DND-41 (cell line): ENCODE results near the gene PLSCR3.

Source experiments
- ATAC-seq: fragments of 200-7000 bp; cut with Tn5 transposase; 3 replicates; pipeline ENCODE4 v1.9.1; 2021; ENCODE audit warnings: low read depth; ENCODE audit not compliant: insufficient read depth
- DNase-seq: peaks from one replicate; pipeline ENCODE4 v3.0.0-alpha.2; 2020
- H2AFZ ChIP-seq: 2 replicates; pipeline ENCODE4 v1.6.0; 2012; ENCODE audit warnings: low read depth, low read length
- H3K27ac ChIP-seq: 2 replicates; pipeline ENCODE4 v1.5.1; 2012; ENCODE audit warnings: low read length, inconsistent platforms
- H3K27me3 ChIP-seq: fragments of 200-600 bp; sonication (generic); 2 replicates; pipeline ENCODE4 v1.6.0; 2012; ENCODE audit warnings: low read length, mild to moderate bottlenecking, inconsistent platforms; ENCODE audit not compliant: insufficient read depth, poor library complexity
- H3K36me3 ChIP-seq: 2 replicates; pipeline ENCODE4 v1.5.1; 2012; ENCODE audit warnings: low read length, inconsistent platforms; ENCODE audit not compliant: insufficient read depth
- H3K4me1 ChIP-seq: 2 replicates; pipeline ENCODE4 v1.5.1; 2012; ENCODE audit warnings: mild to moderate bottlenecking, low read length; ENCODE audit not compliant: insufficient read depth
- H3K4me2 ChIP-seq: 2 replicates; pipeline ENCODE4 v1.6.0; 2012; ENCODE audit warnings: mild to moderate bottlenecking, moderate library complexity, low read length, inconsistent platforms; ENCODE audit not compliant: insufficient read depth
- H3K4me3 ChIP-seq, 2 experiments: fragments of 200-600 bp in 1 of 2; shearing (Covaris generic) in 1 of 2; 2 replicates each; pipeline ENCODE4 v1.5.1; 2012 to 2016; ENCODE audit warnings: inconsistent platforms in 2 of 2, low read length in 2 of 2, mild to moderate bottlenecking in 2 of 2, low read depth in 1 of 2, moderate library complexity in 1 of 2
- H3K79me2 ChIP-seq: 2 replicates; pipeline ENCODE4 v1.6.0; 2012; ENCODE audit warnings: low read length, inconsistent platforms; ENCODE audit not compliant: insufficient read depth
- H3K9ac ChIP-seq: 2 replicates; pipeline ENCODE4 v1.6.0; 2012; ENCODE audit warnings: low read depth, mild to moderate bottlenecking, inconsistent platforms, low read length, moderate library complexity
- H3K9me3 ChIP-seq: 2 replicates; pipeline ENCODE4 v1.5.1; 2012; ENCODE audit warnings: low read length, moderate library complexity, mild to moderate bottlenecking, inconsistent platforms; ENCODE audit not compliant: insufficient read depth, severe bottlenecking
- H4K20me1 ChIP-seq: 2 replicates; pipeline ENCODE4 v1.6.0; 2012; ENCODE audit warnings: low read length; ENCODE audit not compliant: insufficient read depth
- EZH2 ChIP-seq: IDR thresholded peaks from 3 replicates; pipeline ENCODE4 v1.6.1; 2012; ENCODE audit warnings: borderline replicate concordance, low read depth, mild to moderate bottlenecking, moderate library complexity, low read length, inconsistent platforms; ENCODE audit not compliant: severe bottlenecking
- TF ChIP-seq, protein P1 (sequence below): IDR thresholded peaks from 2 replicates; pipeline ENCODE4 v1.5.1; 2012; ENCODE audit warnings: borderline replicate concordance, low read length, moderate library complexity, mild to moderate bottlenecking; ENCODE audit not compliant: poor library complexity, severe bottlenecking; ENCODE audit errors: extremely low read depth

PLSCR3 gene

DNA sequence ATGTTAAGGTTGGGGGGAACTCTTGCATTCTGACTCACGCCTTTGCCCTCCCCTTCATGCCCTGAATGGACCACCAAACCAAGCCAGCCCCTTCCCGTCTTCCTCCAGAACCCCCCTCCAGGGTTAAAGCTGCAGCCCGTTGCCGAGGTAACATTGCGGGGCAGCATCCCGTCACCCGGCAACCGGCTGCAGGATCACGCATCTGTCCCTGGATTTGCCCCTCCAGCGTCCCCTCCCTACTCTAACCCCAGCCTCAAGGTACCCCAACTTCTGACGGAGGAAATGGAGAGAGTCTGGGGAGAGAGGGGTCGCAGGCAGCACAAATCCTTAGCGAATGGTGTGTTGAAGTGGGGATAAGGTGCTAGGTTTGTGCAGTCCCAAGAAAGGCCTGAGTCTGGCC, 12.8 kb upstream of the PLSCR3 start:
- Histone ChIP-seq H3K27me3 (no peaks in the 10 kb centered on the region), H3K4me3 (no peak overlapping the region), H2AFZ (no peak overlapping the region), H3K9ac (no peak overlapping the region), H4K20me1 (0 out of 2 replicates have a peak, but pooled peaks cover 2% of the 10 kb centered on the region), H3K36me3 (peaks cover 23% of the 10 kb centered on the region), H3K79me2 (peaks cover 9% of the 10 kb centered on the region; the same call in 1 of the 2 replicates), H3K4me1 (peaks cover 25% of the 10 kb centered on the region), H3K9me3 (no peaks in the 10 kb centered on the region), H3K27ac (no peak overlapping the region), H3K4me2 (no peak overlapping the region)
- TF ChIP-seq, protein P1, sequence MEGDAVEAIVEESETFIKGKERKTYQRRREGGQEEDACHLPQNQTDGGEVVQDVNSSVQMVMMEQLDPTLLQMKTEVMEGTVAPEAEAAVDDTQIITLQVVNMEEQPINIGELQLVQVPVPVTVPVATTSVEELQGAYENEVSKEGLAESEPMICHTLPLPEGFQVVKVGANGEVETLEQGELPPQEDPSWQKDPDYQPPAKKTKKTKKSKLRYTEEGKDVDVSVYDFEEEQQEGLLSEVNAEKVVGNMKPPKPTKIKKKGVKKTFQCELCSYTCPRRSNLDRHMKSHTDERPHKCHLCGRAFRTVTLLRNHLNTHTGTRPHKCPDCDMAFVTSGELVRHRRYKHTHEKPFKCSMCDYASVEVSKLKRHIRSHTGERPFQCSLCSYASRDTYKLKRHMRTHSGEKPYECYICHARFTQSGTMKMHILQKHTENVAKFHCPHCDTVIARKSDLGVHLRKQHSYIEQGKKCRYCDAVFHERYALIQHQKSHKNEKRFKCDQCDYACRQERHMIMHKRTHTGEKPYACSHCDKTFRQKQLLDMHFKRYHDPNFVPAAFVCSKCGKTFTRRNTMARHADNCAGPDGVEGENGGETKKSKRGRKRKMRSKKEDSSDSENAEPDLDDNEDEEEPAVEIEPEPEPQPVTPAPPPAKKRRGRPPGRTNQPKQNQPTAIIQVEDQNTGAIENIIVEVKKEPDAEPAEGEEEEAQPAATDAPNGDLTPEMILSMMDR, result no peak
- no peak for TF ChIP-seq EZH2
- no peak for DNase-seq
- no peak for ATAC-seq

DNA sequence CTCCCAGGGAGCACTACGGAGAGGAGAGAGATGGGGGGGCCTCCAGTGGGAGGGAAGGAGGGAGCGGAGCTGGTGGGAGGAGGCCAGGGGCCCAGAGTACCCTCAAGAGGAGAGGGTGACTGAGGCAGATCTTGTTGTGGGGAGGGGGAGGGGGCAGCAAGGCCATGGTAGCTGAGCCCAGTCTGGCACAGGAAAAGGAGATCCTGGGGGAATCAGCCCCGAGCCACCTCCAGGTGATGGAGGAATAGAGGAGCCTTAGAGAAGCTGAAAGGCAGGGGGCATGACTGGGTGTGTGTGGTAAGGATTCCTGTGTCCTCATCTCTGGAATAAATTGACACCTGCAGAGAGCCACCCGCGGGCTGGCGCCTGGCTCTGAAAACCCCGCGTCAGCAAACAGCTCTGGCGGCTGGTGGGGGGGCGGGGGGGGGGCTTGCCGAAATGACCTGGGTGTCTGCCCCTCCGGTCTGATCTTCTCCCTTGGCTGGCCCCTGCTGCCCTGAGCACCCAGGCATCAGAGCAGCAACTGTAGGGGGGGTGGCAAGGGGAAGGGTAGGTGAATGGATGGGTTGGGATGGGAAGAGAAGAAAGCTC, 12.0 kb upstream of the PLSCR3 start:
- H3K4me2 ChIP-seq, result peak overlapping the region; percentile 96

DNA sequence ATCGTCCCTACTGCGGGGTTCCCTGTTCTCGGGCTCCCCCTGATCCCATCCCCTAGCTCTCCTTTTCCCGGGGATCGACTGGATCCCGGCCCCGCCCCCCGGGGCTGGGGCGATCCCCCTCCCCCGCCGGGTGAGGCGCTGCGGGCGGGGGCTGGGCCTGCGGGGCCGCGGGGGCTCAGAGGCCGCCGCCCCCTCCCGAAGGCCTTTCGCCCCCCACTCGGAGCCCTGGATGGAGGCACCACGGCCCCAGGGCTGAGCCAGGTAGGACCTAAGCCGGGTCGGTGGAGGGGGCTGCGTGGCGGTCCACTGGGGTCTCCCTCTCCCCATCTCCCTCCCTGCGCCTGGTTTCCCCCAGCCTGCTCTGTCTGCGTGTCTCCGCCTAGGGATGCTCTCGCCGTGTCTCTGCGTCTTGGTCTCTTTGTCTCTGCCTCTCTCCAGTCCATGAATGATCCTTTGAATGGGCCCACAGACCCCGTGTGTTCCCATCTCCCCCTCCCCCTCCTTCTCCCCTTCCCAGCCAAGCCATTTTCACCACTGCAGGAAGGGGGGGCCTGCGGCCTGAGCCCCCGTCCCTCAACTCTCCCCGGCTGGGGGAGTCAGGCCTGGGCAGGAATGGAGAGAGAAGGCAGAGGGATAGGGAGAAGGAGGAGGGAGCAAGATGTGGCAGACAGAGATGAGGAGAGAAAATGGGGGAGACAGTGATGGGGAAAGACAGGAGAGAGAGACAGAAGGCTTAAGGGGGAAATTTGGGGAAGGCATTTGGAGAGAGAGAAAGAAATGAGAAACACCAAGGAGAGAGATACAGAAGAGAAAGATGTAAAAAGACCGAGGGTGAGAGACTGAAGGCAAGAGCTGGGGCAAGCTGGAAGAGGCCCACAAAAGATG, 11.3 kb upstream of the PLSCR3 start:
- H3K4me3 ChIP-seq, result peak overlapping the region; percentile 46 to 89; a peak in 3 of 4 replicates
- H3K27me3 ChIP-seq, result no peaks in the 10 kb centered on the region
- peak overlapping the region; percentile 76 for H3K27ac ChIP-seq
- peak overlapping the region; percentile 82 for H3K9ac ChIP-seq
- peaks cover 25% of the 10 kb centered on the region for H3K4me1 ChIP-seq
- H2AFZ ChIP-seq, result peak overlapping the region; percentile 75; the same call in 1 of the 2 replicates
- DNase-seq (peak; percentile 10), ATAC-seq (no peak)
- no peaks in the 10 kb centered on the region for H3K9me3 ChIP-seq
- peaks cover 21% of the 10 kb centered on the region for H3K36me3 ChIP-seq
- 0 out of 2 replicates have a peak, but pooled peaks cover 2% of the 10 kb centered on the region for H4K20me1 ChIP-seq
- no peak for TF ChIP-seq EZH2
- TF ChIP-seq, protein P1, result no peak
- H3K79me2 ChIP-seq, result peaks cover 9% of the 10 kb centered on the region; the same call in 1 of the 2 replicates
- H3K4me2 ChIP-seq, result peak overlapping the region; percentile 96

More for the DNA sequence above, 12.0 kb upstream of the PLSCR3 start:
- H4K20me1 ChIP-seq, result 0 out of 2 replicates have a peak, but pooled peaks cover 2% of the 10 kb centered on the region
- H3K9ac ChIP-seq, result no peak overlapping the region
- no peak overlapping the region for H3K27ac ChIP-seq
- no peak for TF ChIP-seq EZH2
- TF ChIP-seq, protein P1, result no peak
- H3K79me2 ChIP-seq, result peaks cover 9% of the 10 kb centered on the region; the same call in 1 of the 2 replicates
- no peaks in the 10 kb centered on the region for H3K9me3 ChIP-seq
- ATAC-seq (no peak), DNase-seq (no peak)
- H3K36me3 ChIP-seq, result peaks cover 23% of the 10 kb centered on the region
- H2AFZ ChIP-seq, result no peak overlapping the region
- H3K4me3 ChIP-seq, result no peak overlapping the region
- no peaks in the 10 kb centered on the region for H3K27me3 ChIP-seq
- H3K4me1 ChIP-seq, result peaks cover 25% of the 10 kb centered on the region
